ENCODE results near the gene ADM.

Gene ADM

GRCh38 chr11:10305964-10306918 lies 1.4 kb downstream of the ADM start:
- Histone ChIP-seq H3K4me3 (IDR thresholded peaks at IDR 0.05; ENCODE audit: insufficient read depth, low read depth, low read length) (no peak overlapping the region), H3K4me2 (peak overlapping the region; percentile 63), H3K27ac (no peak overlapping the region), H3K9ac (no peak overlapping the region), H4K20me1 (ENCODE audit: insufficient read depth) (no peaks in the 10 kb centered on the region), H3K27me3 (ENCODE audit: insufficient read depth, low read depth) (peaks cover 52% of the 10 kb centered on the region), H3K4me1 (ENCODE audit: low read depth, poor library complexity, severe bottlenecking) (peaks cover 63% of the 10 kb centered on the region), H3K36me3 (ENCODE audit: insufficient read depth) (no peaks in the 10 kb centered on the region), H2AFZ (ENCODE audit: low read depth) (peak overlapping the region; percentile 86; the same call in 1 of the 2 replicates), H3K79me2 (ENCODE audit: insufficient read depth, low read depth) (no peaks in the 10 kb centered on the region)
- TF ChIP-seq CTCF (conservative IDR thresholded peaks at IDR 0.05; ENCODE audit: low read depth, low read length) = no peak

GRCh38 chr11:10307022-10307399 lies 2.1 kb downstream of the ADM start:
- Histone ChIP-seq H3K27me3 (ENCODE audit: insufficient read depth, low read depth) (peaks cover 51% of the 10 kb centered on the region), H3K9ac (peak overlapping the region; percentile 57; the same call in 1 of the 2 replicates), H3K4me1 (ENCODE audit: low read depth, poor library complexity, severe bottlenecking) (peaks cover 68% of the 10 kb centered on the region), H3K27ac (no peak overlapping the region), H4K20me1 (ENCODE audit: insufficient read depth) (no peaks in the 10 kb centered on the region), H3K4me3 (IDR thresholded peaks at IDR 0.05; ENCODE audit: insufficient read depth, low read depth, low read length) (no peak overlapping the region), H2AFZ (ENCODE audit: low read depth) (peak overlapping the region; percentile 83), H3K4me2 (peak overlapping the region; percentile 63), H3K79me2 (ENCODE audit: insufficient read depth, low read depth) (no peaks in the 10 kb centered on the region), H3K36me3 (ENCODE audit: insufficient read depth) (no peaks in the 10 kb centered on the region)
- no peak for TF ChIP-seq CTCF (conservative IDR thresholded peaks at IDR 0.05; ENCODE audit: low read depth, low read length)

GRCh38 chr11:10307400-10308200 lies 2.7 kb downstream of the ADM start:
- peaks cover 45% of the 10 kb centered on the region for H3K27me3 ChIP-seq (ENCODE audit: insufficient read depth, low read depth)
- H3K79me2 ChIP-seq (ENCODE audit: insufficient read depth, low read depth) = no peaks in the 10 kb centered on the region
- peak overlapping the region; percentile 83 for H2AFZ ChIP-seq (ENCODE audit: low read depth)
- peak; percentile 99 for TF ChIP-seq CTCF (conservative IDR thresholded peaks at IDR 0.05; ENCODE audit: low read depth, low read length)
- peak overlapping the region; percentile 49 for H3K27ac ChIP-seq
- peak overlapping the region; percentile 57; the same call in 1 of the 2 replicates for H3K9ac ChIP-seq
- peaks cover 63% of the 10 kb centered on the region for H3K4me1 ChIP-seq (ENCODE audit: low read depth, poor library complexity, severe bottlenecking)
- H3K36me3 ChIP-seq (ENCODE audit: insufficient read depth) = no peaks in the 10 kb centered on the region
- no peak overlapping the region for H3K4me3 ChIP-seq (IDR thresholded peaks at IDR 0.05; ENCODE audit: insufficient read depth, low read depth, low read length)
- H4K20me1 ChIP-seq (ENCODE audit: insufficient read depth) = no peaks in the 10 kb centered on the region
- peak overlapping the region; percentile 63 for H3K4me2 ChIP-seq

GRCh38 chr11:10308201-10308954 lies 3.5 kb downstream of the ADM start:
- H3K4me2 ChIP-seq = peak overlapping the region; percentile 63
- no peaks in the 10 kb centered on the region for H3K36me3 ChIP-seq (ENCODE audit: insufficient read depth)
- no peak for TF ChIP-seq CTCF (conservative IDR thresholded peaks at IDR 0.05; ENCODE audit: low read depth, low read length)
- no peaks in the 10 kb centered on the region for H4K20me1 ChIP-seq (ENCODE audit: insufficient read depth)
- no peak overlapping the region for H3K4me3 ChIP-seq (IDR thresholded peaks at IDR 0.05; ENCODE audit: insufficient read depth, low read depth, low read length)
- H3K4me1 ChIP-seq (ENCODE audit: low read depth, poor library complexity, severe bottlenecking) = peaks cover 62% of the 10 kb centered on the region
- peak overlapping the region; percentile 49 for H3K27ac ChIP-seq
- peaks cover 40% of the 10 kb centered on the region for H3K27me3 ChIP-seq (ENCODE audit: insufficient read depth, low read depth)
- H3K9ac ChIP-seq = peak overlapping the region; percentile 57; the same call in 1 of the 2 replicates
- no peaks in the 10 kb centered on the region for H3K79me2 ChIP-seq (ENCODE audit: insufficient read depth, low read depth)
- H2AFZ ChIP-seq (ENCODE audit: low read depth) = peak overlapping the region; percentile 83

Data from KMS-11 (cell line).